Liver (tissue), 3 donors: Measurements from ENCODE around the gene MARK3.

Experiments
- ATF3 ChIP-seq: IDR thresholded peaks from 2 replicates; pipeline ENCODE4 v1.6.1; 2016; ENCODE audit warnings: antibody characterized with exemption
- EGR1 ChIP-seq, 2 donors: IDR thresholded peaks; 2 replicates each; pipeline ENCODE4 v1.6.1; 2016 to 2018; ENCODE audit warnings: antibody characterized with exemption in 2 of 2, low read depth in 2 of 2
- GABPA ChIP-seq, 2 donors: IDR thresholded peaks in 1 of 2; conservative IDR thresholded peaks in 1 of 2; 2 replicates each; pipeline ENCODE4 v1.6.1; 2016; ENCODE audit warnings: antibody characterized with exemption in 2 of 2, mild to moderate bottlenecking in 1 of 2, moderate library complexity in 1 of 2
- MAX ChIP-seq: IDR thresholded peaks from 2 replicates; pipeline ENCODE4 v1.6.1; 2016; ENCODE audit warnings: antibody characterized with exemption
- REST ChIP-seq: IDR thresholded peaks from 2 replicates; pipeline ENCODE4 v1.6.1; 2016; ENCODE audit warnings: antibody characterized with exemption, mild to moderate bottlenecking
- SP1 ChIP-seq: IDR thresholded peaks from 2 replicates; pipeline ENCODE4 v1.6.1; 2018; ENCODE audit warnings: antibody characterized with exemption, mild to moderate bottlenecking
- TAF1 ChIP-seq: conservative IDR thresholded peaks from 2 replicates; pipeline ENCODE4 v1.6.1; 2016; ENCODE audit warnings: antibody characterized with exemption, mild to moderate bottlenecking
- YY1 ChIP-seq: IDR thresholded peaks from 2 replicates; pipeline ENCODE4 v1.6.1; 2016; ENCODE audit warnings: antibody characterized with exemption, mild to moderate bottlenecking
- ZBTB33 ChIP-seq: IDR thresholded peaks from 2 replicates; pipeline ENCODE4 v1.6.1; 2016; ENCODE audit warnings: antibody characterized with exemption
- TF ChIP-seq, protein P1 (sequence below): fragments of 150-350 bp; IDR thresholded peaks from 2 replicates; pipeline ENCODE4 v1.5.1; 2017; ENCODE audit warnings: improper control_type of control experiment, low read depth, low read length; ENCODE audit not compliant: missing input control
- donor health status: healthy.
- donor health status: healthy.

DNA sequence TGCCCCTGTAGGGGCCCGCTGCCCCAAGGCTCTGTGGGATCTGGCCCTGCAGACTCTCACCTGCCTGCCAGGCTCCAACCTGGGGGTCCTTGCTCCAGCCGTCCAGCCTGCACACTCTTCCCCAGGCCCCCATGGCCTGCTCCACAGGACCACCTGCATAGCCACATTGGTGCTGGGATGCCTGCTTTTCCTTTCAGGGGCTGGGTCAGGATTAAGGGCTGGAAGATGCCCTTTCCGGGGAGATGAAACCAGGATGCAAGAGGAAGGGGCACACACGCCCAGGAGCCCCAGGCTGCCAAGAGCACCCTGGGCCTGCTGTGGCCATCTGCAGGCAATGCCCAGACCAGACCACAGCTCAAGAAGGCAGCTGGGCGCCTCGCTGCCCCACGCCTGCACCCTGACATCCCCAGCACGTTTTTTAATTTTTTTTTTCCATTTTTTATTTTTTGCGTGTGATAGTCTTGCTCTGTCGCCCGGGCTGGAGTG lies 162.3 kb downstream of the MARK3 start:
- TF ChIP-seq, protein P1, sequence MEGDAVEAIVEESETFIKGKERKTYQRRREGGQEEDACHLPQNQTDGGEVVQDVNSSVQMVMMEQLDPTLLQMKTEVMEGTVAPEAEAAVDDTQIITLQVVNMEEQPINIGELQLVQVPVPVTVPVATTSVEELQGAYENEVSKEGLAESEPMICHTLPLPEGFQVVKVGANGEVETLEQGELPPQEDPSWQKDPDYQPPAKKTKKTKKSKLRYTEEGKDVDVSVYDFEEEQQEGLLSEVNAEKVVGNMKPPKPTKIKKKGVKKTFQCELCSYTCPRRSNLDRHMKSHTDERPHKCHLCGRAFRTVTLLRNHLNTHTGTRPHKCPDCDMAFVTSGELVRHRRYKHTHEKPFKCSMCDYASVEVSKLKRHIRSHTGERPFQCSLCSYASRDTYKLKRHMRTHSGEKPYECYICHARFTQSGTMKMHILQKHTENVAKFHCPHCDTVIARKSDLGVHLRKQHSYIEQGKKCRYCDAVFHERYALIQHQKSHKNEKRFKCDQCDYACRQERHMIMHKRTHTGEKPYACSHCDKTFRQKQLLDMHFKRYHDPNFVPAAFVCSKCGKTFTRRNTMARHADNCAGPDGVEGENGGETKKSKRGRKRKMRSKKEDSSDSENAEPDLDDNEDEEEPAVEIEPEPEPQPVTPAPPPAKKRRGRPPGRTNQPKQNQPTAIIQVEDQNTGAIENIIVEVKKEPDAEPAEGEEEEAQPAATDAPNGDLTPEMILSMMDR = no peak
- TF ChIP-seq REST (no peak), ZBTB33 (no peak), TAF1 (no peak), GABPA (IDR thresholded peaks at IDR 0.05 in 1 of 2, conservative IDR thresholded peaks at IDR 0.05 in 1 of 2) (no peak), EGR1 (IDR thresholded peaks at IDR 0.05; ENCODE audit: low read depth in 2 of 2) (no peak), ATF3 (no peak), YY1 (no peak), SP1 (no peak), MAX (no peak)
